ENCODE results near the gene MAN1A1. TPM values are rescaled to one million over a fixed set of nuclear protein-coding genes. Genes with fewer than 3 reads are reported as not detected.

MAN1A1 gene
- polyA plus RNA-seq, 3 donors = 11.0 to 20.4 (median 16.1) TPM

GRCh38 chr6:119162134-119162775, 187.3 kb downstream of the MAN1A1 start:
- no peaks in the 10 kb centered on the region for H3K9me3 Mint-ChIP-seq

GRCh38 chr6:119161438-119161837, 188.1 kb downstream of the MAN1A1 start:
- no peak overlapping the region for H3K4me3 ChIP-seq (replicated peaks in 1 of 3; ENCODE audit: low read depth in 2 of 3, low read length in 3 of 3)
- Mint-ChIP-seq H3K4me3 (no peak overlapping the region), H3K27ac (peak overlapping the region in 1 of 7 donors; percentile 23), H3K27me3 (ENCODE audit: low read depth in 3 of 3) (peaks cover 0 to 13% (median 5%) of the 10 kb centered on the region in 3 donors), H3K9me3 (no peaks in the 10 kb centered on the region), H3K36me3 (no peaks in the 10 kb centered on the region), H3K4me1 (peaks cover 38% of the 10 kb centered on the region)
- no peaks in the 10 kb centered on the region for H3K79me2 ChIP-seq (ENCODE audit: insufficient read depth, low read length)
- intact Hi-C loops (cut with micrococcal nuclease) = no loop called here
- no peaks in the 10 kb centered on the region for H3K27me3 ChIP-seq (ENCODE audit: control insufficient read depth in 2 of 2, insufficient read depth in 2 of 2, low read length in 2 of 2)
- H3K36me3 ChIP-seq (replicated peaks in 1 of 2; ENCODE audit: control insufficient read depth in 1 of 2, insufficient read depth in 2 of 2, low read length in 2 of 2) = no peaks in the 10 kb centered on the region
- 46% methylated on average over 1 of the region's 4 CpGs for WGBS (ENCODE audit: insufficient coverage)
- H3K9ac ChIP-seq (ENCODE audit: insufficient read depth, low read length, poor library complexity, severe bottlenecking) = no peak overlapping the region
- H3K27ac ChIP-seq (ENCODE audit: low read depth in 1 of 2, low read length in 2 of 2) = no peak overlapping the region
- no peak for TF ChIP-seq CTCF (IDR thresholded peaks at IDR 0.05)
- H3K9me3 ChIP-seq (replicated peaks in 1 of 2; ENCODE audit: control insufficient read depth in 1 of 2, insufficient read depth in 1 of 2, low read length in 2 of 2) = no peaks in the 10 kb centered on the region
- no peak overlapping the region for H2AFZ ChIP-seq (ENCODE audit: insufficient read depth, low read depth, low read length, poor library complexity, severe bottlenecking)
- no peaks in the 10 kb centered on the region for H4K20me1 ChIP-seq (ENCODE audit: insufficient read depth, low read length)
- H3K4me2 ChIP-seq (replicated peaks; ENCODE audit: extremely low read depth, low read length, poor library complexity, severe bottlenecking) = no peak overlapping the region
- no peak for DNase-seq
- peaks cover 16 to 28% of the 10 kb centered on the region in 2 donors for H3K4me1 ChIP-seq (ENCODE audit: control insufficient read depth in 1 of 2, insufficient read depth in 2 of 2, low read length in 2 of 2)

More at GRCh38 chr6:119162134-119162775, 187.3 kb downstream of the MAN1A1 start:
- Histone ChIP-seq H3K9me3 (replicated peaks in 1 of 2; ENCODE audit: control insufficient read depth in 1 of 2, insufficient read depth in 1 of 2, low read length in 2 of 2) (no peaks in the 10 kb centered on the region), H3K4me2 (replicated peaks; ENCODE audit: extremely low read depth, low read length, poor library complexity, severe bottlenecking) (no peak overlapping the region), H4K20me1 (ENCODE audit: insufficient read depth, low read length) (no peaks in the 10 kb centered on the region), H3K27ac (ENCODE audit: low read depth in 1 of 2, low read length in 2 of 2) (no peak overlapping the region), H3K4me1 (ENCODE audit: control insufficient read depth in 1 of 2, insufficient read depth in 2 of 2, low read length in 2 of 2) (peaks cover 16 to 28% of the 10 kb centered on the region in 2 donors), H2AFZ (ENCODE audit: insufficient read depth, low read depth, low read length, poor library complexity, severe bottlenecking) (no peak overlapping the region), H3K27me3 (ENCODE audit: control insufficient read depth in 2 of 2, insufficient read depth in 2 of 2, low read length in 2 of 2) (no peaks in the 10 kb centered on the region), H3K4me3 (replicated peaks in 1 of 3; ENCODE audit: low read depth in 2 of 3, low read length in 3 of 3) (no peak overlapping the region), H3K9ac (ENCODE audit: insufficient read depth, low read length, poor library complexity, severe bottlenecking) (no peak overlapping the region), H3K79me2 (ENCODE audit: insufficient read depth, low read length) (no peaks in the 10 kb centered on the region), H3K36me3 (replicated peaks in 1 of 2; ENCODE audit: control insufficient read depth in 1 of 2, insufficient read depth in 2 of 2, low read length in 2 of 2) (no peaks in the 10 kb centered on the region)
- no peak for TF ChIP-seq CTCF (IDR thresholded peaks at IDR 0.05)
- WGBS (ENCODE audit: insufficient coverage) = no CpG with 5 or more reads among the region's 2 CpGs
- Mint-ChIP-seq H3K27ac (no peak overlapping the region), H3K36me3 (no peaks in the 10 kb centered on the region), H3K4me1 (peaks cover 37% of the 10 kb centered on the region), H3K27me3 (ENCODE audit: low read depth in 3 of 3) (peaks cover 0 to 10% (median 6%) of the 10 kb centered on the region in 3 donors), H3K4me3 (no peak overlapping the region)
- no peak for DNase-seq
- intact Hi-C loops (cut with micrococcal nuclease) = no loop called here

Measured in CD14-positive monocyte (primary cell).